NT2/D1 (cell line): ENCODE data around the gene PSRC1.

Experiments
- YY1 ChIP-seq: IDR thresholded peaks from 2 replicates; pipeline ENCODE4 v1.6.1; 2011; ENCODE audit not compliant: insufficient read length, insufficient read depth
- ZNF274 ChIP-seq: IDR thresholded peaks from 2 replicates; pipeline ENCODE4 v1.6.1; 2011; ENCODE audit warnings: mild to moderate bottlenecking, low read depth, low read length

DNA sequence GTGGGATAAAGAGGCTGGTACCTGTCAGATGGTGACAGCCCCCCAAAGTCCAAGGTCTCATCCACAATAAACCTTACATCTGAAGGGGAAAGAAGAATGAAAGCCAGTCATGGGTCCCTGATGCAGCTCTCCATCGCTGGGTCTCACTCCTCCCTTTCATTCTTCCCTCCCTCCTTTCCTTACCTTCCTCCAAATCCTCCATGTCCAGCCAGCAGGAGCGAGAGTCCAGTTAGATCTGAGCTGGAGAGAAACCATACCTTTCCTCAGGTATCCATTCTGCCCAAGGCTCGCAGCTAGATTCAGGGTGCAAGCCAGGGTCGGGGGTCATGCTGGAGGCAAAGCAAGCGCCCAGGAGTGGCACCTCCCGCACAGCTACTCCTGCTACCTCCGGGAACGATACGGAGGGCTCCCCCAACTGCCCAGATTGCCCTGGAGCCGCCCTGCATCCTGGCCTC is 421 bp downstream of the PSRC1 start:
- no peak for TF ChIP-seq YY1
- TF ChIP-seq ZNF274: no peak
